ENCODE results near the gene CD86.

DNA sequence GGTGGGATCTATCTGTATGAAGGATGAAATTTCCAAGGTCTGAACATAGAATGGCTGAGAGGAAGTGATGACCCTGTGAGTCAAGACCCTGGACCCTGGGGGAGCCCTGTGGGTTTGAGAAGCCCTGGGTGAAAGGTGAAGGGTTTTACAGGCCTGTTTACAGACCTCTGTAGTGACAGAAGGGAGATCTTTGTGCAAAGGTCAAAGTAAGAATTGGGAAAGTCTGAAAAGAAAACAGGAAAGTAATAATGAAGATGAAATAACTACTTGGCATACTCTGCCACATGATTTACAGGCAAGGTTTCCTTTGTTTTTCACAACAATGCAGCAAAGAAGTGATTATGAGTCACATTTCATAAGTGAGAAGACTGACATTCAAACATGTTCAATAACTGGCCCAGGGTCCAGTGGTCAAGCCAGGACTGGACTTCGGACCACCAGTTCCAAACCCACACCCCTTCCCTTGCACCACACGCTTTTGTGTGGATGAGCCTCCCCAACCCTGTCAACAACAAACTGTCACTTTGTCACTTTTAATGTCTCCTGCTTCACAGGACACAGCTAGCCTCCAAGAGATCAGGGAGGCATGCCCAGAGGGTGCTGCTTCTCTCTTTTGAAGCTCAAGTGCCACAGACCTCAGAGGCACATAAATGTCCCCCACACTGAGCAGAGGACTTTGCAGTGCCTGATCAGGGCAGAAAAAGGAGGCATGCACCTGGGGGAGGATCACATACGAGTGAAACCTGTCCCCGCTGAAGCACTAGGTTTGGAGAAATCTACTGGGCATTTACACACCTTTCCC lies 21.5 kb downstream of the CD86 start:
- TF ChIP-seq POLR2AphosphoS5 (IDR thresholded peaks at IDR 0.05; ENCODE audit: low read depth, low read length) (no peak), POLR2A (IDR thresholded peaks at IDR 0.05; ENCODE audit: borderline replicate concordance, extremely low read depth, insufficient read depth, insufficient read length) (no peak), ELF1 (IDR thresholded peaks at IDR 0.05; ENCODE audit: borderline replicate concordance, low read depth) (no peak), YY1 (IDR thresholded peaks at IDR 0.05; ENCODE audit: extremely low read depth, insufficient replicate concordance, low read depth, low read length) (no peak), CEBPB (IDR thresholded peaks at IDR 0.05; ENCODE audit: low read depth) (no peak)
- TF ChIP-seq, protein P1, sequence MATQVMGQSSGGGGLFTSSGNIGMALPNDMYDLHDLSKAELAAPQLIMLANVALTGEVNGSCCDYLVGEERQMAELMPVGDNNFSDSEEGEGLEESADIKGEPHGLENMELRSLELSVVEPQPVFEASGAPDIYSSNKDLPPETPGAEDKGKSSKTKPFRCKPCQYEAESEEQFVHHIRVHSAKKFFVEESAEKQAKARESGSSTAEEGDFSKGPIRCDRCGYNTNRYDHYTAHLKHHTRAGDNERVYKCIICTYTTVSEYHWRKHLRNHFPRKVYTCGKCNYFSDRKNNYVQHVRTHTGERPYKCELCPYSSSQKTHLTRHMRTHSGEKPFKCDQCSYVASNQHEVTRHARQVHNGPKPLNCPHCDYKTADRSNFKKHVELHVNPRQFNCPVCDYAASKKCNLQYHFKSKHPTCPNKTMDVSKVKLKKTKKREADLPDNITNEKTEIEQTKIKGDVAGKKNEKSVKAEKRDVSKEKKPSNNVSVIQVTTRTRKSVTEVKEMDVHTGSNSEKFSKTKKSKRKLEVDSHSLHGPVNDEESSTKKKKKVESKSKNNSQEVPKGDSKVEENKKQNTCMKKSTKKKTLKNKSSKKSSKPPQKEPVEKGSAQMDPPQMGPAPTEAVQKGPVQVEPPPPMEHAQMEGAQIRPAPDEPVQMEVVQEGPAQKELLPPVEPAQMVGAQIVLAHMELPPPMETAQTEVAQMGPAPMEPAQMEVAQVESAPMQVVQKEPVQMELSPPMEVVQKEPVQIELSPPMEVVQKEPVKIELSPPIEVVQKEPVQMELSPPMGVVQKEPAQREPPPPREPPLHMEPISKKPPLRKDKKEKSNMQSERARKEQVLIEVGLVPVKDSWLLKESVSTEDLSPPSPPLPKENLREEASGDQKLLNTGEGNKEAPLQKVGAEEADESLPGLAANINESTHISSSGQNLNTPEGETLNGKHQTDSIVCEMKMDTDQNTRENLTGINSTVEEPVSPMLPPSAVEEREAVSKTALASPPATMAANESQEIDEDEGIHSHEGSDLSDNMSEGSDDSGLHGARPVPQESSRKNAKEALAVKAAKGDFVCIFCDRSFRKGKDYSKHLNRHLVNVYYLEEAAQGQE (IDR thresholded peaks at IDR 0.05; ENCODE audit: low read depth), result no peak
- TF ChIP-seq, protein P2, sequence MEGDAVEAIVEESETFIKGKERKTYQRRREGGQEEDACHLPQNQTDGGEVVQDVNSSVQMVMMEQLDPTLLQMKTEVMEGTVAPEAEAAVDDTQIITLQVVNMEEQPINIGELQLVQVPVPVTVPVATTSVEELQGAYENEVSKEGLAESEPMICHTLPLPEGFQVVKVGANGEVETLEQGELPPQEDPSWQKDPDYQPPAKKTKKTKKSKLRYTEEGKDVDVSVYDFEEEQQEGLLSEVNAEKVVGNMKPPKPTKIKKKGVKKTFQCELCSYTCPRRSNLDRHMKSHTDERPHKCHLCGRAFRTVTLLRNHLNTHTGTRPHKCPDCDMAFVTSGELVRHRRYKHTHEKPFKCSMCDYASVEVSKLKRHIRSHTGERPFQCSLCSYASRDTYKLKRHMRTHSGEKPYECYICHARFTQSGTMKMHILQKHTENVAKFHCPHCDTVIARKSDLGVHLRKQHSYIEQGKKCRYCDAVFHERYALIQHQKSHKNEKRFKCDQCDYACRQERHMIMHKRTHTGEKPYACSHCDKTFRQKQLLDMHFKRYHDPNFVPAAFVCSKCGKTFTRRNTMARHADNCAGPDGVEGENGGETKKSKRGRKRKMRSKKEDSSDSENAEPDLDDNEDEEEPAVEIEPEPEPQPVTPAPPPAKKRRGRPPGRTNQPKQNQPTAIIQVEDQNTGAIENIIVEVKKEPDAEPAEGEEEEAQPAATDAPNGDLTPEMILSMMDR (IDR thresholded peaks at IDR 0.05 in 2 of 3, conservative IDR thresholded peaks at IDR 0.05 in 1 of 3; ENCODE audit: borderline replicate concordance in 1 of 3, insufficient read depth in 1 of 3, low read depth in 2 of 3, low read length in 2 of 3), result no peak

Measured in HCT116 (cell line).